ENCODE results near the gene LPXN. TPM values are rescaled to one million over a fixed set of nuclear protein-coding genes. Genes with fewer than 3 reads are reported as not detected.

The LPXN gene
- total RNA-seq, 2 donors from 2014 or later: 2.8 to 5.5 TPM

GRCh38 chr11:58606930-58607714 lies 31.5 kb upstream of the LPXN start:
- Histone ChIP-seq H3K27ac (no peak overlapping the region), H3K4me3 (no peak overlapping the region), H3K36me3 (peaks cover 23% of the 10 kb centered on the region), H3K9me3 (no peaks in the 10 kb centered on the region), H3K4me1 (peaks cover 0 to 8% of the 10 kb centered on the region in 2 donors), H3K27me3 (no peaks in the 10 kb centered on the region)
- DNase-seq (ENCODE audit: low spot score): no peak
- TF ChIP-seq CTCF (IDR thresholded peaks at IDR 0.05): no peak

DNA sequence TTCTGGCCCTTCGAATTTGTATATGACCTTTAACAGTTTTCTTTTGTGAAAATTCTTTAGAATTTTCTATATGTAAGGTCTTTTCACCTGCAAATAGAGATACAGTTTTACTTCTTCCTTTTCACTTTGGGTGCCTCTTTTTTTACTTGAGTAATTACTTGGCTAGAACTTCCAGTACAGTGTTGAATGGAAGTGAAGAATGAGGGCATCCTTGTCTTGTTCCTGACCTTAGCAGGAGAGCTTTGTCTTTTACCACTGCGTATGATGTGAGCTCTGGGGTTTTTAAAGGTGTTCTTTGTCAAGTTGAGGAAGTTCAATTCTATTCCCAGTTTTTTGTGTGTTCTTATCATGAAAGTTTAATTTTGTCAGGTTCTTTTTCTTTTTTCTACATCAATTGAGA lies 24.9 kb upstream of the LPXN start:
- TF ChIP-seq CTCF (IDR thresholded peaks at IDR 0.05): no peak
- no peaks in the 10 kb centered on the region for H3K36me3 ChIP-seq
- H3K27me3 ChIP-seq: no peaks in the 10 kb centered on the region
- H3K9me3 ChIP-seq: no peaks in the 10 kb centered on the region
- H3K27ac ChIP-seq: no peak overlapping the region
- H3K4me3 ChIP-seq: no peak overlapping the region
- H3K4me1 ChIP-seq: peaks cover 0 to 17% of the 10 kb centered on the region in 2 donors
- DNase-seq (ENCODE audit: low spot score): no peak

- H3K9me3 ChIP-seq: no peaks in the 10 kb centered on the region
- H3K27me3 ChIP-seq: no peaks in the 10 kb centered on the region
- H3K27ac ChIP-seq: no peak overlapping the region
- H3K4me1 ChIP-seq: peaks cover 0 to 26% of the 10 kb centered on the region in 2 donors
- H3K36me3 ChIP-seq: no peaks in the 10 kb centered on the region
- no peak for DNase-seq (ENCODE audit: low spot score)
- H3K4me3 ChIP-seq: no peak overlapping the region
- TF ChIP-seq CTCF (IDR thresholded peaks at IDR 0.05): no peak
These were observed 22.0 kb upstream of the LPXN start for GRCh38 chr11:58597486-58598144.

DNA sequence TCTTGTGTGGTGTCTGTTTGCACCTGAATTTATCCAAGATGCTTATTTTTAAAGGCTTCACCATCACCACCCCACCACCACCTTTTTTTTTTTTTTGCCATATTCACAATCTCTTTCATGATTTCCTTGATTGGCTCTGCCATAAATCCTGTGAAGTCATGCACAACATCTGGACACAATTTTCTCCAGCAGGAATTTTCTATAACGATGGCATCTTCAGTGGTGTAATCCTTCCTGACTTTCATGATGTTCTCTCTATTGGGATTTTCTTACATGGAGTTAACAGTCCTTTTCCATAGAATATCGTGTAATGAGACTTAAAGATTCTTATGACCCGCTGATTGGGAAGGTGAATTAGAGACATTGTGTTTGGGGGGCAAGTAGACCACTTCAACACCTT lies 21.0 kb upstream of the LPXN start:
- H3K27ac ChIP-seq: no peak overlapping the region
- no peaks in the 10 kb centered on the region for H3K9me3 ChIP-seq
- H3K4me1 ChIP-seq: peaks cover 0 to 26% of the 10 kb centered on the region in 2 donors
- no peak for TF ChIP-seq CTCF (IDR thresholded peaks at IDR 0.05)
- no peak for DNase-seq (ENCODE audit: low spot score)
- H3K36me3 ChIP-seq: no peaks in the 10 kb centered on the region
- no peaks in the 10 kb centered on the region for H3K27me3 ChIP-seq
- no peak overlapping the region for H3K4me3 ChIP-seq

- Histone ChIP-seq H3K9me3 (no peaks in the 10 kb centered on the region), H3K36me3 (no peaks in the 10 kb centered on the region), H3K4me1 (peaks cover 0 to 26% of the 10 kb centered on the region in 2 donors)
These were observed 19.2 kb upstream of the LPXN start for GRCh38 chr11:58594826-58595225.

More at GRCh38 chr11:58594826-58595225, 19.2 kb upstream of the LPXN start:
- no peak for DNase-seq (ENCODE audit: low spot score)
- Histone ChIP-seq H3K4me3 (no peak overlapping the region), H3K27ac (no peak overlapping the region), H3K27me3 (no peaks in the 10 kb centered on the region)
- TF ChIP-seq CTCF (IDR thresholded peaks at IDR 0.05): no peak
